Ishikawa (cell line): Measurements from ENCODE around the gene ATP13A3.

ENCODE experiments used
- CEBPB ChIP-seq: IDR thresholded peaks from 2 replicates; pipeline ENCODE4 v1.6.1; 2012
- CREB1 ChIP-seq: IDR thresholded peaks from 2 replicates; pipeline ENCODE4 v1.6.1; 2012; ENCODE audit warnings: low read depth
- EGR1 ChIP-seq: IDR thresholded peaks from 2 replicates; pipeline ENCODE4 v1.6.1; 2012
- EP300 ChIP-seq: IDR thresholded peaks from 2 replicates; pipeline ENCODE4 v1.6.1; 2012; ENCODE audit warnings: borderline replicate concordance
- FOXM1 ChIP-seq: IDR thresholded peaks from 2 replicates; pipeline ENCODE4 v1.6.1; 2012; ENCODE audit warnings: low read depth, borderline replicate concordance
- MAX ChIP-seq: IDR thresholded peaks from 2 replicates; pipeline ENCODE4 v1.6.1; 2012
- NFIC ChIP-seq: IDR thresholded peaks from 2 replicates; pipeline ENCODE4 v1.6.1; 2012
- RAD21 ChIP-seq: IDR thresholded peaks from 2 replicates; pipeline ENCODE4 v1.6.1; 2012; ENCODE audit warnings: low read depth
- REST ChIP-seq: IDR thresholded peaks from 2 replicates; pipeline ENCODE4 v1.6.1; 2012; ENCODE audit warnings: low read depth, mild to moderate bottlenecking
- TAF1 ChIP-seq: IDR thresholded peaks from 2 replicates; pipeline ENCODE4 v1.6.1; 2012; ENCODE audit warnings: low read depth, mild to moderate bottlenecking
- TCF12 ChIP-seq: IDR thresholded peaks from 2 replicates; pipeline ENCODE4 v1.6.1; 2012; ENCODE audit warnings: low read depth
- TEAD4 ChIP-seq: IDR thresholded peaks from 2 replicates; pipeline ENCODE4 v1.6.1; 2012
- USF1 ChIP-seq: IDR thresholded peaks from 2 replicates; pipeline ENCODE4 v1.6.1; 2012
- YY1 ChIP-seq: IDR thresholded peaks from 2 replicates; pipeline ENCODE4 v1.6.1; 2012; ENCODE audit warnings: low read depth
- ZBTB7A ChIP-seq: IDR thresholded peaks from 2 replicates; pipeline ENCODE4 v1.6.1; 2012; ENCODE audit warnings: low read depth

Gene ATP13A3

GRCh38 chr3:194443901-194444300 lies 42.9 kb downstream of the ATP13A3 start:
- no peak for TF ChIP-seq REST

- TF ChIP-seq YY1 (no peak), NFIC (no peak), MAX (no peak), TEAD4 (no peak), CEBPB (no peak), EP300 (no peak), TCF12 (no peak)
These were observed 46.0 kb downstream of the ATP13A3 start for GRCh38 chr3:194440756-194441155.

- no peak for TF ChIP-seq TCF12
These were observed 46.8 kb downstream of the ATP13A3 start for GRCh38 chr3:194439881-194440550.

- TF ChIP-seq RAD21 (no peak), TCF12 (no peak), EGR1 (no peak), ZBTB7A (no peak), REST (no peak), CEBPB (no peak), NFIC (no peak), CREB1 (no peak), TEAD4 (no peak), TAF1 (no peak), USF1 (no peak), FOXM1 (no peak), MAX (no peak), EP300 (no peak), YY1 (no peak)
These were observed 52.3 kb downstream of the ATP13A3 start for GRCh38 chr3:194434503-194434902.

GRCh38 chr3:194431554-194431953 lies 55.2 kb downstream of the ATP13A3 start:
- TF ChIP-seq CEBPB (no peak), TAF1 (no peak), MAX (no peak), EGR1 (no peak), RAD21 (no peak), TEAD4 (no peak), USF1 (no peak), TCF12 (no peak), NFIC (no peak), CREB1 (no peak), EP300 (no peak), ZBTB7A (no peak), REST (no peak), YY1 (no peak), FOXM1 (no peak)
